NK-92 (cell line): Measurements from ENCODE around the gene EHD4.

Source experiments
- DNase-seq: peaks from one replicate; lab custom pipeline; 2025; ENCODE audit not compliant: unreplicated experiment; lab: John Stamatoyannopoulos, UW

EHD4 gene

DNA sequence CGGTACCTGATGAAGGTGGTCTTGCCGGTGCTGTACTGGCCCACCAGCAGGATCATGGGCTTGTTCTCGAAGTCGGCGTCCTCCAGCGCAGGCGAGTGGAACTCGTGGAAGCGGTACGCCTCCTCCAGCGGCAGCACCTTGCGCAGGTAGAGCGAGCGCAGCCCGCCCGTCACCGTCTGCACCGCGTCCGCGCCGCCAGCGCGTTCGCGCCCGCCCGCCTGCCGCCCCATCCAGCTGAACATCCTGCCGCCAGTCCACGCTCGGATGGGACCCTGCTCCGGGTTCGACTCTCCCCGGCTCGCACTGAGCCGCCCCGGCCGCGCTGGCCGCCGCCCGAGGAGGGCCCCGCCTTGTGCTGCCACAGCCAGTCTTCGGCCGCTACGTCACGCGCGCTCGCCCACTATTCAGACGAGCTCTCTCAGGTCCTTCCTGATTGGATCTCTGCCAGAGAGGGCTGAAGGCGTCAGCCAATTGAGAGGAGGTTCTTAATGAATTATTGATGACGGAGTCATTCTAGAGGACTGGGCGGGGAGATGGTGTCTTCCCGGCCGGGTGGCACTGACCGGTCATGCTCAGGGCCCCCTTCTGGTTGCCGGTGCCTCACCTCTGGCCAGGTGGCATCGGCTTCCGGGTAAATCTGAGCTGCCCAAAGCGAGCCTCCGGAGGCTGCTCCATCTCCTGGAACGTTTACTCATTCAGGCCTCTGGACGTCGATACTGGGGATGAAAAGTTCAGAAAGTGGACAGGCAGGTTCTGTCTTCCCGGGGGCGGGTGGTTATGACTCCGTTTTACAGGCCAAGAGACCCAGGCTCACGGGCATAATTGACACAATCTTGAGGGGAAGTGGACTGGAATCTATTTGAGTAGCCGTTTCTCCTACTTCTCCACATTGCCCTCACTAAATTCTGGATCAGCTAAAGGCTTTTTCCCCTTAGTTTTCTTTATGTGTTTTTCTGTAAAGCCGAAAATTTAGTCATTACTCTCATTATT lies at the start of gene EHD4:
TSS of gene EHD4 (minus strand) at position 305 of the 990 bp plus-strand sequence. CDS start at position 242, 63 bp downstream.
- DNase-seq = peak; percentile 58

DNA sequence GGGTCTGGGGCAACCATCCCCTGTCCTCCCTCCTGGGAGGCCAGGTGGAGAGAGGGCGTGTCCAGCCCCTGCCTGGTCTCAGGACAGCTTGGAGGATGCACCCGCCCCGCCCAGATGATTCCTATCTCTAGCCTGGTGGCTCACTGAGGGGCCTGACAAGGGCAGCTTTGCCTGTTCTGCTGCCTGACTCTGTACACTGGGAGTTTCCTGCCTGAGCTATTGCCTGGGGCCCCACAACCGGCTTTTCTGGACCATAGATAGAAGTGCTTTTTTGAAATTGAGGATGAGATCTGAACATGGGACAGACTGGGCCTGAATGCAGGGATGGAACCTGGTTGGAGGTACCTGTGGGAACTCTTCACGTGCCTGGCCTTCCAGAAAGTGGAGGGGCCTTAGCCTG lies 49.2 kb upstream of the EHD4 start:
- DNase-seq = no peak

DNA sequence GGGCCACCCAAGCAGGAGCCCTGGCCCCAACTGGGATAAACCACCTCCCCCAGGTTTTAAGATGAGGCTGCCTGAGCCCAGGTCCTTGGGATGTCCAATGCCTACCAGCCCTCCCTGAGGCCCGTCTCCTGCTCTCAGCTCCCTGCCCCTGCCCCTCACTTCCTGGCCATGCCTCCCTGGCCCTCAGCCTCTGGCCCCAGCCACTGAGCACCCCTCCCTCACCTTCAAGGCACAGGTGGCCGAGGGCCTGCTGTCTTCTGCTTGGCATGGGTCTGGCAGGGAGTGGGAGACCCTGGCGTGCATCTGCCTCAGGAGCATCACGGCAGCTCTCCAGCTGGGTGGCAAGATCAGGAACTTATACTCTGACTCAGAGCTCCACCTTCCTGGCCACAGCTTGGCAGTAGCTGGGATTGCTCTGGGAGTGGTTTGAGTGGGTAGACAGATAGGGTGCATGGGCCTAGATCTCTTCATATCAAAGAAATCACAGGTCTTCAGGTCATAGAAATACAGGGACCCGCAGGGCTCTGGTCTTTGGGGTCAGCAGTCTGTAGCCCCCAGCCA lies 48.4 kb upstream of the EHD4 start, which contains the start of gene PLA2G4E:
TSS of gene PLA2G4E (minus strand) at position 330 of the 561 bp plus-strand sequence. CDS start at position 318, 12 bp downstream.
- no peak for DNase-seq

DNA sequence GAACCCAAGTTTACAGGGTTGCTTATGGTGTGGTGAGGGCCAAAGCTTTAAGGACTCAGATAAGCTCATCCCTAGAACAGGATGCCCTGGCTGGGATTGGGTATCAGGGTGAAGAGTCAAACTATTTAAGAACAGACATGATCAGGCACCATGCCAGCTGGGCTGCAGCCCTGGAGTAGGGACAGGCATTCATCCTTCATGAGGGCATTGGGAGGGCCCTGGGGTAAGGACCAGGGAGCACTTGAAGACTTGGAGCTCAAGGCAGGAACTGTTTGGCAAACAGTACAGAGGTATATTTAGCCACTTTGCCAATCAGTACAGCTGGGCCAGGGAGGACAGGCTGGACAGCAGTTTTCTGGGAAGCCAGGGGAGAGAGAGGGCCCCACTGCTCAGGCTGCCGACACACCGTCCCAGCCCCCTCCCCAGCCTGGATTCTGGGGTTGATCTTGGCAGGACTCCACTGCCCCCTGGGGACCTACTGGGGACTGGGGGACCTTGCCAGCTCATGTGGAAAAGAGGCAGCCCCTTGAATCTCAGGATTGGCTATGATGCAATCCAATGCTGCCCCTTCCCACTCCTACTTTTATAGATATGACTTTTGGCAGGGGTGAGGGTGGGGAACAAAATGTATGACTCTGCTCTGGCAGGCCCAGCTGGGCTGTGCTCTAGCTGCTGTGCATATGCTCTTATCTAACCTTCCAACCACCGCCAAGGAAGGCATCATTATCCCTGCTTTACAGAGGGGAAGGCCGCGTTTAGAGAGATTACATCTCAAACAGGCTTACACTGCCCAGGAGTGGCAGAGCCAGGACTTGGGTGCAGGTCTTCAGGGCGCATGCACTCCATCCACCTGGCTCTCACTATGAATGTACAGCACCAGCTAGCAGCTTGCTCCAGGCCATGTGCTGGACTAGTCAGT lies 46.2 kb upstream of the EHD4 start:
- no peak for DNase-seq

DNA sequence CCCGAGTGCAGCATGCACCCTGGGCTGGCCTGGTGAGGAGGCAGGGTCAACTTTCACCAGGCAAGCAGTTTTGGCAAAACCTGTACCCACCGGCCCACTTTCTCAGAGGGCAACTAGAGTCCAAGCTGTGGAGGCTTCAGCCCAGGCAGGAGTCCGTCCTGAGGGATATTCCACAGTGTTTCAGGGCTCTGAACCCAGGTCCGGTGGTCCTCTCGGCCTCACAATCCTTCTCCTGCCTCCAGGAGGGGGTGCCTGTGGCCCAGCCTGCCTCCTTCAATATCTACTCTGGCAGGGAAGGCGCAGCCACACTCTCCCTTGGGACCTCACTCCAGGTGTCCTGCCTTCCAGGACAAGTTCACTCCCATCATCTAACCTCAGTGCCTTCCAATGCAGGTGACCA lies 44.6 kb upstream of the EHD4 start:
- no peak for DNase-seq

GRCh38 chr15:42014406-42014805 lies 42.0 kb upstream of the EHD4 start:
- no peak for DNase-seq

- no peak for DNase-seq
Measured at GRCh38 chr15:42012928-42013482, 40.6 kb upstream of the EHD4 start.

DNA sequence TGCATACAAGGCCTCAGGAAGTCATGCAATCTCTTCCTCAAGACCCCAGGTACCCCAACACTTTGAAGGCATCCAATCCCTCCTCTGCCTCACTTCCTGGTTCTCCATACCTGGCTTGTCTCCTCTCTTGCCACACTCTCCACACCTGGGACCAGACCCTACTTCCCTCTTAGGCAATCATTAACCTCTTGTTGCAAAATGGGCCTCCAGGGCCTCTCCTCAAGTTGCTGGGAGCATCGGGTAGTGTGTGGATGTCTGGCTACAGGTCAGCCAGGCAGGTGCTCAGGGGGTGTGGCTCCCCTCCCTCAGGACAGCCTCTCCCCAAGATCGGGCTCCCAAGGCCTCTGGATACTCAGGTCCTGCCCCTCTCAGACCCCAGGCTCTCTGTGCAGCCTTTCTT lies 39.9 kb upstream of the EHD4 start:
- DNase-seq = no peak

DNA sequence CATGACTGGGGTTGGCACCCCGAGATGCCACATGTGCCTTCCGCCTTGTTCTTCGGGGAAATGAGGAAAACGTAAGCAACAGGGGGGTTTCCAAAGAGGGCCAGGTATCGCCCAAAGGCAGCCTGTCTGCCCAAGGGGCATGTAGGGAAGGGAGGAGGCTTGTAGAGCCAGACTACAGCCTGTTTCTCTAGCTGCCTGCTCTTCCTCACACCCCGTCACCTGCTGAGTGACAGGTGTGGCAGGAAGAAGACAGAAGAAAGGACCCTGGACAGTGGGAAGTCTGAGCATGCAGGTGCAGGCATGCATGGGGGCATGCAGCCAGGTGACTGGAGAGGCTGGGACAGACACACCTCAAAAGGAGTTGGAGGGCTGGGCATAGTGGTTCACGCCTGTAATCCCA lies 38.7 kb upstream of the EHD4 start:
- DNase-seq = no peak

DNA sequence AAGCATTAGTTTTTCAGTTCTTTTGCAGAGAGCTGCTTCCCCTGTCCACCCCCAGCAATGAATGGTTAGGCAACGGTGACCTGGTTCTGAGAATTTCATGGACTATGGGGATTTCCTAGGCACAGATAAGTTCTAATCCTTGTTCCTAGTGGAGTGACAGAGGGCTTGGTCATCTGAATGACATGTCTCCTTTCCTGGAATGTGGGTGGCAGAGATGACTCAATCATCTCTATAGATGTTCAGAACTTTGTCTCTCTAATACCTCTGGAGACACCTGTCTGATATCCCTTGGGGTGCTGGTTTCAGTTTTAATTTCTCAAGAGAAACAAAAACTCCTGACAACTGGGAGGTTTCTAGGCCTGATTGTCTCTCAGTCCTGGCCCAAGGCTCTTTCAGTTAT lies 38.1 kb upstream of the EHD4 start:
- DNase-seq = no peak

DNA sequence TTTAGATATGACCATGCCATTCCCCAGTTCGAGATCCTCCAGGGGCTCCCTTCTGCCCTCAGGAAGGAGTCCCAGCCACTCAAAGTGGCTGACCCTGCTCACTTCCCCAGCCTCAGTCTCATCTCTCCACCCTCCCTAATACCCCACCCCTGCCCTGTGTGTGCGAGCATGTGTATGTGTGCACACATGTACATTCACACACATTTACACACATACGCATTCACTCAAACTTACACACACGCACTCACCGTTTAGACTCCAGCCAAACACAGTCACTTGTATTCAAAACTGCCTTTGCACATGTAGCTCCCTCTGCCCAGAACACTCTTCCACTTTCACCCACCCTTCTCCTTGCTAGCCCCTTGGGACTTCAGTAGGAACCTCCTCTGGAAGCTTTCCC lies 37.1 kb upstream of the EHD4 start:
- no peak for DNase-seq

DNA sequence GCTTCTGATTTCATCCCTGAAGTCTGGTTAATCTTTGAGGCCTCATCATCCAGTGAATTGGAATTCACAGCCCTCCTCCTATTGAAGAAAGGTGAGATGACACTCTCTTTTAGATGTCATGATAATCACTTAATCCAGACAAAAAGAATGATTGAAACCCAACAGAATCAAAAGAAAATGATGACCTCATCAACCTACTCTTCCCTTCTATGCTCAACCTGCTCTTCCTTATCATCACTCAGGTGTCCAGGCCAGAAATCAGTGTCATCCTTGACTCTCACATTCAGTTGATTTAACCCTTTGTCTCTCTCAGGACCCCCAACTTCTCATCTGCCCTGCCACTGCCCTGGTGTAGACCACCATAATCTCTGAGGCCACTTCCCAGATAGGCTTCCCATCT lies 36.7 kb upstream of the EHD4 start:
- DNase-seq = no peak

DNA sequence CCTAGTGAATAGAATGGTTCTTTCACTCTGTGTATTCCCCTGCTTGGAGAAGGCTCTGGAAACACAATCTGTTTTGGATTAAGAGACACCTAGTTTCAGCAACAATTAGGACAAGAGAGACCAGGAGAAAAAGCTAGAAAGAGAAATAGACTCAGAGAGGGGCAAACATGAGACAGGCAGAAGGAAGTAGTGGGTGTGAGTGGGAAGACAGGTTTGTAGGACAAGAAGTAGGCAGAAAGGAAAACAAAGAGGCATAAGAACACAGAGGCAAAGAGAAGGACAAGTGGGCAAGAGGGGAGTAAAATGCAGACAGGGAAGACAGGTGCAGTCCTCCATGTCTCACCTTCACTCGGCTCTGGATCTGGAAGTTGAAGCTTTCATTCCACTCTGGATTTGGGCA lies 35.0 kb upstream of the EHD4 start:
- no peak for DNase-seq

GRCh38 chr15:42002333-42002732 lies 30.0 kb upstream of the EHD4 start:
- no peak for DNase-seq

- no peak for DNase-seq
Measured at GRCh38 chr15:42001236-42001635, 28.9 kb upstream of the EHD4 start.

- no peak for DNase-seq
Measured at GRCh38 chr15:41999290-42000285, 27.2 kb upstream of the EHD4 start.

DNA sequence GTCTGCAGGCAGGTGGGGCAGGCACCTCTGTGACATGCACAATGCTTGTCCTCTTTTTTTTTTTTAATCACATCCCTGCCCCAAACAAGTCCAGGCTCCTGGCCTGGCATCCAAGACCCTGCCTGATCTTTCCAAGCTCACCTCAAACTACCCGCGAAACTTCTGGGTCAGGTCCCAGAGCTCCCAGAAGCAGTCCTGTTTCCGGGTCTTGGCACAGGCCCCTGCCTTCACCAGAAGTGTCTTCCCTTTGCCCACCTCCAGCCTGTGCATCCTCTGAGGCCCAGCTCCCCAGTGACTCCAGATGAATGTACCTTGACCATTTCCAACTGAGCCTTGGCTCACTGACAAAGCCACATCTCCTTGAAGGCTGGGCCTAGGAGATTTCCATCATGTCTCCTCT lies 25.5 kb upstream of the EHD4 start:
- DNase-seq = no peak

- DNase-seq = no peak
Measured at GRCh38 chr15:41996921-41997592, 24.7 kb upstream of the EHD4 start.

- DNase-seq = no peak
Measured at GRCh38 chr15:41996376-41996775, 24.0 kb upstream of the EHD4 start.
